ENCODE results near the gene ZCCHC12. TPM values are rescaled to one million over a fixed set of nuclear protein-coding genes. Genes with fewer than 3 reads are reported as not detected.

Gene ZCCHC12
- total RNA-seq, 1 experiment from 2014 or later = 0.10 TPM

DNA sequence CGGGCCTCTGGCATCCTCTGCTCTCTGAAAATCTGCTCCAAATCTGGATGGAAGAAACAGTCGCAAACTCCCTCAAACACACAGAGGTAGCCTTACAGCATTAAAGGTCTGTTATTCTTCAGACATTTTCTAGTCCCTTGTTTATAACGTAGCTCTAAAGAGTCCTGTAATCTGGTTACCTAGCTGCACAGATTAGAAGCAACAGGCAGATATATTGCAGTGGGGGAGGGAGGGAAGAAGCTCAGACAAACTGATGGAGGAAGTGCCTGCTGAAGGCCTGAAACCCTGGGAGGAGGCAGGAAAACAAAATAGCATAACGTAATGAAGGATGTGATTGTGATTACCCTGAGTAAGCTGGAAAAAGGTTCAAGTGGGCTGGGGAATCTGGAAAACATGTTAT is 39.4 kb downstream of the ZCCHC12 start:
- CTCF ChIA-PET = no interaction called here
- H3K27ac ChIP-seq (ENCODE audit: low read length) = no peak overlapping the region
- no peaks in the 10 kb centered on the region for H3K9me3 ChIP-seq (ENCODE audit: control insufficient read depth, insufficient read depth, low read depth, low read length)
- BruUV-seq (replicated peaks) = no TSS peak
- TF ChIP-seq, protein P1, sequence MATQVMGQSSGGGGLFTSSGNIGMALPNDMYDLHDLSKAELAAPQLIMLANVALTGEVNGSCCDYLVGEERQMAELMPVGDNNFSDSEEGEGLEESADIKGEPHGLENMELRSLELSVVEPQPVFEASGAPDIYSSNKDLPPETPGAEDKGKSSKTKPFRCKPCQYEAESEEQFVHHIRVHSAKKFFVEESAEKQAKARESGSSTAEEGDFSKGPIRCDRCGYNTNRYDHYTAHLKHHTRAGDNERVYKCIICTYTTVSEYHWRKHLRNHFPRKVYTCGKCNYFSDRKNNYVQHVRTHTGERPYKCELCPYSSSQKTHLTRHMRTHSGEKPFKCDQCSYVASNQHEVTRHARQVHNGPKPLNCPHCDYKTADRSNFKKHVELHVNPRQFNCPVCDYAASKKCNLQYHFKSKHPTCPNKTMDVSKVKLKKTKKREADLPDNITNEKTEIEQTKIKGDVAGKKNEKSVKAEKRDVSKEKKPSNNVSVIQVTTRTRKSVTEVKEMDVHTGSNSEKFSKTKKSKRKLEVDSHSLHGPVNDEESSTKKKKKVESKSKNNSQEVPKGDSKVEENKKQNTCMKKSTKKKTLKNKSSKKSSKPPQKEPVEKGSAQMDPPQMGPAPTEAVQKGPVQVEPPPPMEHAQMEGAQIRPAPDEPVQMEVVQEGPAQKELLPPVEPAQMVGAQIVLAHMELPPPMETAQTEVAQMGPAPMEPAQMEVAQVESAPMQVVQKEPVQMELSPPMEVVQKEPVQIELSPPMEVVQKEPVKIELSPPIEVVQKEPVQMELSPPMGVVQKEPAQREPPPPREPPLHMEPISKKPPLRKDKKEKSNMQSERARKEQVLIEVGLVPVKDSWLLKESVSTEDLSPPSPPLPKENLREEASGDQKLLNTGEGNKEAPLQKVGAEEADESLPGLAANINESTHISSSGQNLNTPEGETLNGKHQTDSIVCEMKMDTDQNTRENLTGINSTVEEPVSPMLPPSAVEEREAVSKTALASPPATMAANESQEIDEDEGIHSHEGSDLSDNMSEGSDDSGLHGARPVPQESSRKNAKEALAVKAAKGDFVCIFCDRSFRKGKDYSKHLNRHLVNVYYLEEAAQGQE (IDR thresholded peaks at IDR 0.05; ENCODE audit: insufficient read depth in 1 of 2, low read depth in 2 of 2, low read length in 1 of 2) = no peak
- TF ChIP-seq, protein P2, sequence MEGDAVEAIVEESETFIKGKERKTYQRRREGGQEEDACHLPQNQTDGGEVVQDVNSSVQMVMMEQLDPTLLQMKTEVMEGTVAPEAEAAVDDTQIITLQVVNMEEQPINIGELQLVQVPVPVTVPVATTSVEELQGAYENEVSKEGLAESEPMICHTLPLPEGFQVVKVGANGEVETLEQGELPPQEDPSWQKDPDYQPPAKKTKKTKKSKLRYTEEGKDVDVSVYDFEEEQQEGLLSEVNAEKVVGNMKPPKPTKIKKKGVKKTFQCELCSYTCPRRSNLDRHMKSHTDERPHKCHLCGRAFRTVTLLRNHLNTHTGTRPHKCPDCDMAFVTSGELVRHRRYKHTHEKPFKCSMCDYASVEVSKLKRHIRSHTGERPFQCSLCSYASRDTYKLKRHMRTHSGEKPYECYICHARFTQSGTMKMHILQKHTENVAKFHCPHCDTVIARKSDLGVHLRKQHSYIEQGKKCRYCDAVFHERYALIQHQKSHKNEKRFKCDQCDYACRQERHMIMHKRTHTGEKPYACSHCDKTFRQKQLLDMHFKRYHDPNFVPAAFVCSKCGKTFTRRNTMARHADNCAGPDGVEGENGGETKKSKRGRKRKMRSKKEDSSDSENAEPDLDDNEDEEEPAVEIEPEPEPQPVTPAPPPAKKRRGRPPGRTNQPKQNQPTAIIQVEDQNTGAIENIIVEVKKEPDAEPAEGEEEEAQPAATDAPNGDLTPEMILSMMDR (IDR thresholded peaks at IDR 0.05) = no peak
- TF ChIP-seq SIN3A (IDR thresholded peaks at IDR 0.05; ENCODE audit: borderline replicate concordance, insufficient read depth, low read depth, low read length) (no peak), POLR2AphosphoS5 (IDR thresholded peaks at IDR 0.05; ENCODE audit: low read depth, low read length) (no peak), TCF7L2 (IDR thresholded peaks at IDR 0.05; ENCODE audit: low read depth, low read length) (no peak)
- no peaks in the 10 kb centered on the region; the same call in 1 of the 2 replicates for H3K27me3 ChIP-seq (ENCODE audit: control insufficient read depth, insufficient read depth, low read length)
- H3K36me3 ChIP-seq (ENCODE audit: control insufficient read depth, insufficient read depth, low read length) = no peaks in the 10 kb centered on the region
- ATAC-seq = no peak
- no peak overlapping the region for H3K4me3 ChIP-seq (ENCODE audit: low read depth in 2 of 2, low read length in 2 of 2)
- no peaks in the 10 kb centered on the region for H3K4me1 ChIP-seq (ENCODE audit: control insufficient read depth, insufficient read depth, low read length)
- intact Hi-C loops (cut with micrococcal nuclease; ENCODE audit: unreplicated experiment) (no loop called here), in situ Hi-C loops (cut with HindIII; ENCODE audit: low pct_unique_long_range_greater_than_20kb, low sequenced_read_pairs) (no loop called here)
- POLR2A ChIA-PET = interaction anchor here (0.5 kb wide), 1 partner anchor 495 kb away, joined by 3 read pairs; no protein-coding TSS in a partner anchor
- DNase-seq (ENCODE audit: low read depth, low spot score) = no peak

DNA sequence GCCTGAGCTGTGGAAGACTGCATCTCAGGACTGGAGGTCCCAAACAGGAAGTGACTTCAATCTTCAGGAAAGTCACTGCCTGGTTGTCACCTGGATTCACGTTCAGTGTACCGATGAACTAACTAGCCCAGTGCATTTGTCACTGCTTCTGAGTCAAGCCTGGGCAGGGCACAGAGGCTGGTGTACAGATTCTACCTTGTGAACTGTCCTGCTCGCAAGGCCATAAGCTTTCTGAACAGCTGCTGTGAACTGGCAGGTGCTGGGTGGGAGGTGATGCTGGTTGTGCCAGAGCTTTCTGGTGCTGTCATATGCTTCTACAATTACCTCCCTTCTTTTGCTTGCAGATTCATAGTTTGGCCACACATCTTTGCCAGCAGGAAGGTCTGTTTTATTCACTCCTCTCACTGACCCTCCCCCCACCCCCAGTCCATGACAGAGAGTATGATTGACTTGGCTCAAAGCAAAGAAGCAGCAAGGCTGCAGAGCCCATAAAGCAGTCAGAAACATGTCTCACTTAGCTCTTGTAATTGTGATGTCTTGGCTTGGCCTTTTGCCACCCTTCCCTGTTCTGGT is 40.5 kb downstream of the ZCCHC12 start:
- intact Hi-C loops (cut with micrococcal nuclease; ENCODE audit: unreplicated experiment) (no loop called here), in situ Hi-C loops (cut with HindIII; ENCODE audit: low pct_unique_long_range_greater_than_20kb, low sequenced_read_pairs) (no loop called here)
- Histone ChIP-seq H3K27ac (ENCODE audit: low read length) (no peak overlapping the region), H3K4me1 (ENCODE audit: control insufficient read depth, insufficient read depth, low read length) (no peaks in the 10 kb centered on the region), H3K36me3 (ENCODE audit: control insufficient read depth, insufficient read depth, low read length) (no peaks in the 10 kb centered on the region), H3K4me3 (ENCODE audit: low read depth in 2 of 2, low read length in 2 of 2) (no peak overlapping the region), H3K27me3 (ENCODE audit: control insufficient read depth, insufficient read depth, low read length) (no peaks in the 10 kb centered on the region; the same call in 1 of the 2 replicates), H3K9me3 (ENCODE audit: control insufficient read depth, insufficient read depth, low read depth, low read length) (no peaks in the 10 kb centered on the region)
- ChIA-PET POLR2A (no interaction called here), CTCF (no interaction called here)
- TF ChIP-seq POLR2AphosphoS5 (IDR thresholded peaks at IDR 0.05; ENCODE audit: low read depth, low read length) (no peak), TCF7L2 (IDR thresholded peaks at IDR 0.05; ENCODE audit: low read depth, low read length) (no peak)
- TF ChIP-seq, protein P1 (IDR thresholded peaks at IDR 0.05; ENCODE audit: insufficient read depth in 1 of 2, low read depth in 2 of 2, low read length in 1 of 2) = no peak
- BruUV-seq (replicated peaks) = no TSS peak
- DNase-seq (ENCODE audit: low read depth, low spot score) (no peak), ATAC-seq (no peak)

Data from Panc1 (cell line).